Keratinocyte (primary cell): ENCODE measurements around the gene HTR2B.

Experiments
- EZH2 ChIP-seq: IDR thresholded peaks from one replicate; pipeline ENCODE4 v1.6.1; 2012; ENCODE audit warnings: inconsistent platforms, mild to moderate bottlenecking, low read length, moderate library complexity
- TF ChIP-seq, protein P1 (sequence below), 3 experiments: IDR thresholded peaks in 1 of 3; conservative IDR thresholded peaks in 1 of 3; optimal IDR thresholded peaks in 1 of 3; 2 replicates in 2 of 3; 3 replicates in 1 of 3; pipeline versions ENCODE3 to v1.5.1; 2011; ENCODE audit warnings: low read length in 3 of 3, mild to moderate bottlenecking in 3 of 3, moderate library complexity in 2 of 3, control low read depth in 1 of 3, inconsistent platforms in 1 of 3; ENCODE audit not compliant: insufficient read depth in 2 of 3; ENCODE audit errors: extremely low read depth in 1 of 3

DNA sequence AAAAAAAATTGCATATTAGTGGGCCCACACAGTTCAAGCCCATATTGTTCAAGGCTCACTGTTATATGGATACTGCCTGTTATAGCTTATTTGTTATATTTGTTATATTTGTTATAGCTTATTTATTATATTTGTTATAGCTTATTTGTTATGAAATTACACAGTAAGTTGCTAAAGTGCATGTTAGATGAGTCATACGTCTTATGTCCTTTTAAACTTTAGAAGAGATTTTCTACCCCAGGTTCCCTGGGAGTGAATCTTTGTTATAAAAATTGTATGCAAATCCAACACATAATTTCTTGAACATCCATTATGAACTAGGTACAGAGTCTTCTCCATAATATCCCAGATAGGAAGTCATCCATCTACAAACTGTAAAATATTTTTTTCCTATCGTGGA lies 22.1 kb downstream of the HTR2B start:
- TF ChIP-seq, protein P1, sequence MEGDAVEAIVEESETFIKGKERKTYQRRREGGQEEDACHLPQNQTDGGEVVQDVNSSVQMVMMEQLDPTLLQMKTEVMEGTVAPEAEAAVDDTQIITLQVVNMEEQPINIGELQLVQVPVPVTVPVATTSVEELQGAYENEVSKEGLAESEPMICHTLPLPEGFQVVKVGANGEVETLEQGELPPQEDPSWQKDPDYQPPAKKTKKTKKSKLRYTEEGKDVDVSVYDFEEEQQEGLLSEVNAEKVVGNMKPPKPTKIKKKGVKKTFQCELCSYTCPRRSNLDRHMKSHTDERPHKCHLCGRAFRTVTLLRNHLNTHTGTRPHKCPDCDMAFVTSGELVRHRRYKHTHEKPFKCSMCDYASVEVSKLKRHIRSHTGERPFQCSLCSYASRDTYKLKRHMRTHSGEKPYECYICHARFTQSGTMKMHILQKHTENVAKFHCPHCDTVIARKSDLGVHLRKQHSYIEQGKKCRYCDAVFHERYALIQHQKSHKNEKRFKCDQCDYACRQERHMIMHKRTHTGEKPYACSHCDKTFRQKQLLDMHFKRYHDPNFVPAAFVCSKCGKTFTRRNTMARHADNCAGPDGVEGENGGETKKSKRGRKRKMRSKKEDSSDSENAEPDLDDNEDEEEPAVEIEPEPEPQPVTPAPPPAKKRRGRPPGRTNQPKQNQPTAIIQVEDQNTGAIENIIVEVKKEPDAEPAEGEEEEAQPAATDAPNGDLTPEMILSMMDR (optimal IDR thresholded peaks at IDR 0.05 in 1 of 3, IDR thresholded peaks at IDR 0.05 in 1 of 3, conservative IDR thresholded peaks at IDR 0.05 in 1 of 3; ENCODE audit: extremely low read depth in 1 of 3, insufficient read depth in 2 of 3, low read length in 3 of 3), result no peak
- TF ChIP-seq EZH2, result no peak
